Neutrophil (primary cell): ENCODE results near the gene CD99L2.
"Not testable (repeated sequence)": the region's sequence is repeated elsewhere in the genome, so short reads cannot be mapped to it uniquely, and the experiment has no call there.

Experiments used
- H3K27ac ChIP-seq: fragments of 200-600 bp; sonication (generic); 2 replicates; pipeline ENCODE4 v1.5.1; 2016; ENCODE audit warnings: mild to moderate bottlenecking, moderate library complexity
- H3K27me3 ChIP-seq: fragments of 200-600 bp; sonication (generic); 2 replicates; pipeline ENCODE4 v1.6.0; 2016; ENCODE audit warnings: mild to moderate bottlenecking
- H3K36me3 ChIP-seq: fragments of 200-600 bp; sonication (generic); 2 replicates; pipeline ENCODE4 v1.5.1; 2017
- H3K4me1 ChIP-seq, 2 experiments: fragments of 200-600 bp in 1 of 2; sonication (generic) in 1 of 2; 1 replicate in 1 of 2; 2 replicates in 1 of 2; pipeline versions ENCODE4 v1.5.1 to v1.6.1; 2013 to 2016; ENCODE audit warnings: low read depth in 1 of 2, low read length in 1 of 2, mild to moderate bottlenecking in 1 of 2, moderate library complexity in 1 of 2; ENCODE audit not compliant: control insufficient read depth in 1 of 2, insufficient read depth in 1 of 2
- H3K4me3 ChIP-seq, 2 experiments: fragments of 200-600 bp in 1 of 2; sonication (generic) in 1 of 2; 1 replicate in 1 of 2; 2 replicates in 1 of 2; pipeline ENCODE4 v1.5.1; 2013 to 2016; ENCODE audit warnings: low read depth in 1 of 2, low read length in 1 of 2, mild to moderate bottlenecking in 1 of 2, moderate library complexity in 1 of 2
- H3K9me3 ChIP-seq: fragments of 200-600 bp; sonication (generic); 2 replicates; pipeline ENCODE4 v1.5.1; 2016
- TF ChIP-seq, protein P1 (sequence below): fragments of 200-600 bp; sonication (generic); IDR thresholded peaks from 2 replicates; pipeline ENCODE4 v1.5.1; 2016; ENCODE audit warnings: antibody characterized with exemption

Gene CD99L2

DNA sequence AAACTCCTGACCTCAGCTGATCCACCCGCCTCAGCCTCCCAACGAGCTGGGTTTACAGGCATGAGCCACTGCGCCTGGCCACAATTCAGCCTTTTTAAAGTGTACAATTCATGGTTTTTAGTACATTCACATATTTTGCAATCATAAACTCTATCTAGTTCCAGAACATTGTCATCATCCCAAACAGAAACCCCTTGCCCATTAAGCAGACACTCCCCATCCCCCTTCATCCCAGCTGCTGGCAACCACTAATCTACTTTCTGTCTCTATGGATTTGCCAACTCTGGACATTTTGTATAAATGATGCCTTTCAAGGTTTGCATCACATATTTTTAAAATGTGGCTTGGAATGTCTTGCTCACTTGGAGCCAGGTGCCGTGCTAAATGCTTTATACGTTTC lies 4.5 kb downstream of the CD99L2 start:
- no peaks in the 10 kb centered on the region for H3K36me3 ChIP-seq
- no peaks in the 10 kb centered on the region for H3K27me3 ChIP-seq
- no peaks in the 10 kb centered on the region for H3K9me3 ChIP-seq
- H3K4me3 ChIP-seq = no peak overlapping the region
- H3K4me1 ChIP-seq = peaks cover 0 to 5% of the 10 kb centered on the region in 2 experiments
- H3K27ac ChIP-seq = no peak overlapping the region
- TF ChIP-seq, protein P1, sequence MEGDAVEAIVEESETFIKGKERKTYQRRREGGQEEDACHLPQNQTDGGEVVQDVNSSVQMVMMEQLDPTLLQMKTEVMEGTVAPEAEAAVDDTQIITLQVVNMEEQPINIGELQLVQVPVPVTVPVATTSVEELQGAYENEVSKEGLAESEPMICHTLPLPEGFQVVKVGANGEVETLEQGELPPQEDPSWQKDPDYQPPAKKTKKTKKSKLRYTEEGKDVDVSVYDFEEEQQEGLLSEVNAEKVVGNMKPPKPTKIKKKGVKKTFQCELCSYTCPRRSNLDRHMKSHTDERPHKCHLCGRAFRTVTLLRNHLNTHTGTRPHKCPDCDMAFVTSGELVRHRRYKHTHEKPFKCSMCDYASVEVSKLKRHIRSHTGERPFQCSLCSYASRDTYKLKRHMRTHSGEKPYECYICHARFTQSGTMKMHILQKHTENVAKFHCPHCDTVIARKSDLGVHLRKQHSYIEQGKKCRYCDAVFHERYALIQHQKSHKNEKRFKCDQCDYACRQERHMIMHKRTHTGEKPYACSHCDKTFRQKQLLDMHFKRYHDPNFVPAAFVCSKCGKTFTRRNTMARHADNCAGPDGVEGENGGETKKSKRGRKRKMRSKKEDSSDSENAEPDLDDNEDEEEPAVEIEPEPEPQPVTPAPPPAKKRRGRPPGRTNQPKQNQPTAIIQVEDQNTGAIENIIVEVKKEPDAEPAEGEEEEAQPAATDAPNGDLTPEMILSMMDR = no peak

GRCh38 chrX:150889131-150889530 lies 9.3 kb downstream of the CD99L2 start:
- Histone ChIP-seq H3K36me3 (no peaks in the 10 kb centered on the region), H3K27me3 (no peaks in the 10 kb centered on the region), H3K27ac (no peak overlapping the region), H3K4me1 (no peaks in the 10 kb centered on the region), H3K4me3 (no peak overlapping the region), H3K9me3 (no peaks in the 10 kb centered on the region)
- TF ChIP-seq, protein P1 = no peak

GRCh38 chrX:150887906-150888465 lies 10.5 kb downstream of the CD99L2 start:
- Histone ChIP-seq H3K27me3 (no peaks in the 10 kb centered on the region), H3K9me3 (no peaks in the 10 kb centered on the region), H3K4me3 (no peak overlapping the region), H3K4me1 (no peaks in the 10 kb centered on the region), H3K27ac (no peak overlapping the region), H3K36me3 (no peaks in the 10 kb centered on the region)
- TF ChIP-seq, protein P1 = no peak

- not testable (repeated sequence) for H3K27ac ChIP-seq, H3K36me3 ChIP-seq, H3K9me3 ChIP-seq, H3K4me3 ChIP-seq, H3K4me1 ChIP-seq, H3K27me3 ChIP-seq
Measured at GRCh38 chrX:150887268-150887667, 11.2 kb downstream of the CD99L2 start.

DNA sequence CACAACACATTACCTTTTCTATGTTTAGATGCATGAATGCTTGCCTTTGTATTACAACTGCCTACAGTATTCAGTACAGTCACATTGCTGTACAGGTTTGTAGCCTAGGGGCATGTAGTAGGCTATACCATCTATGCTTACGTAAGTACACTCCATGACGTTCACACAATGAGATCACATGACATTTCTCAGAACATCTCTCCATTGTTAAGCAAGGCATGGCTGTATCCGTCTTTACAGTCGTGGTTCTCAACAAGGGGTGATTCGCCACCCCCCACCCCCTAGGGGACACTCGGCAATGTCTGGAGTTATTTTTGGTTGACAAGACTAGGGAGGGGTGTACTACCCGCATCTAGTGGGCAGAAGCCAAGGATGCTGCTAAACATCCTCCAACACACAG lies 12.1 kb downstream of the CD99L2 start:
- Histone ChIP-seq H3K27ac (no peak overlapping the region), H3K4me3 (no peak overlapping the region), H3K27me3 (no peaks in the 10 kb centered on the region), H3K9me3 (no peaks in the 10 kb centered on the region), H3K36me3 (no peaks in the 10 kb centered on the region), H3K4me1 (no peaks in the 10 kb centered on the region)
- TF ChIP-seq, protein P1 = no peak

GRCh38 chrX:150880808-150881165 lies 17.7 kb downstream of the CD99L2 start:
- H3K4me1 ChIP-seq = no peaks in the 10 kb centered on the region
- H3K36me3 ChIP-seq = no peaks in the 10 kb centered on the region
- TF ChIP-seq, protein P1 = no peak
- H3K27me3 ChIP-seq = no peaks in the 10 kb centered on the region
- no peak overlapping the region for H3K4me3 ChIP-seq
- H3K9me3 ChIP-seq = no peaks in the 10 kb centered on the region
- no peak overlapping the region for H3K27ac ChIP-seq
